ENCODE results near the gene NCS1.

Gene NCS1

GRCh38 chr9:130128733-130129431 is 43.3 kb upstream of the NCS1 start:
- TF ChIP-seq TEAD4 (IDR thresholded peaks at IDR 0.05) (no peak), CEBPB (IDR thresholded peaks at IDR 0.05) (no peak), RAD21 (IDR thresholded peaks at IDR 0.05; ENCODE audit: low read depth) (no peak), TAF1 (IDR thresholded peaks at IDR 0.05; ENCODE audit: low read depth) (no peak), EP300 (IDR thresholded peaks at IDR 0.05; ENCODE audit: borderline replicate concordance) (peak; percentile 80), TCF12 (IDR thresholded peaks at IDR 0.05; ENCODE audit: low read depth) (peak; percentile 55; the same call in 1 of the 2 replicates), CREB1 (IDR thresholded peaks at IDR 0.05; ENCODE audit: low read depth) (0 out of 2 replicates have a peak, but pooled peaks have one; percentile 23), NFIC (IDR thresholded peaks at IDR 0.05) (peak; percentile 55; the same call in 1 of the 2 replicates), ZBTB7A (IDR thresholded peaks at IDR 0.05; ENCODE audit: low read depth) (no peak), MAX (IDR thresholded peaks at IDR 0.05) (no peak), REST (IDR thresholded peaks at IDR 0.05; ENCODE audit: low read depth) (no peak), FOXM1 (IDR thresholded peaks at IDR 0.05; ENCODE audit: borderline replicate concordance, low read depth) (peak; percentile 56), EGR1 (IDR thresholded peaks at IDR 0.05) (no peak), YY1 (IDR thresholded peaks at IDR 0.05; ENCODE audit: low read depth) (no peak), USF1 (IDR thresholded peaks at IDR 0.05) (no peak)

GRCh38 chr9:130129432-130130061 is 42.7 kb upstream of the NCS1 start:
- TF ChIP-seq RAD21 (IDR thresholded peaks at IDR 0.05; ENCODE audit: low read depth): no peak

GRCh38 chr9:130132746-130133145 is 39.5 kb upstream of the NCS1 start:
- no peak for TF ChIP-seq REST (IDR thresholded peaks at IDR 0.05; ENCODE audit: low read depth)
- no peak for TF ChIP-seq NFIC (IDR thresholded peaks at IDR 0.05)
- TF ChIP-seq CEBPB (IDR thresholded peaks at IDR 0.05): no peak
- TF ChIP-seq USF1 (IDR thresholded peaks at IDR 0.05): no peak
- no peak for TF ChIP-seq RAD21 (IDR thresholded peaks at IDR 0.05; ENCODE audit: low read depth)

- TF ChIP-seq TEAD4 (IDR thresholded peaks at IDR 0.05): no peak
- TF ChIP-seq MAX (IDR thresholded peaks at IDR 0.05): no peak
- no peak for TF ChIP-seq NFIC (IDR thresholded peaks at IDR 0.05)
- TF ChIP-seq EP300 (IDR thresholded peaks at IDR 0.05; ENCODE audit: borderline replicate concordance): no peak
- TF ChIP-seq FOXM1 (IDR thresholded peaks at IDR 0.05; ENCODE audit: borderline replicate concordance, low read depth): no peak
- no peak for TF ChIP-seq EGR1 (IDR thresholded peaks at IDR 0.05)
- TF ChIP-seq ZBTB7A (IDR thresholded peaks at IDR 0.05; ENCODE audit: low read depth): no peak
- TF ChIP-seq TAF1 (IDR thresholded peaks at IDR 0.05; ENCODE audit: low read depth): no peak
- TF ChIP-seq YY1 (IDR thresholded peaks at IDR 0.05; ENCODE audit: low read depth): no peak
- no peak for TF ChIP-seq CEBPB (IDR thresholded peaks at IDR 0.05)
- no peak for TF ChIP-seq CREB1 (IDR thresholded peaks at IDR 0.05; ENCODE audit: low read depth)
- TF ChIP-seq RAD21 (IDR thresholded peaks at IDR 0.05; ENCODE audit: low read depth): no peak
Observed at GRCh38 chr9:130137081-130137640, 35.0 kb upstream of the NCS1 start.

GRCh38 chr9:130137641-130138081 is 34.5 kb upstream of the NCS1 start:
- TF ChIP-seq CEBPB (IDR thresholded peaks at IDR 0.05) (no peak), YY1 (IDR thresholded peaks at IDR 0.05; ENCODE audit: low read depth) (no peak), TAF1 (IDR thresholded peaks at IDR 0.05; ENCODE audit: low read depth) (no peak), CREB1 (IDR thresholded peaks at IDR 0.05; ENCODE audit: low read depth) (no peak), FOXM1 (IDR thresholded peaks at IDR 0.05; ENCODE audit: borderline replicate concordance, low read depth) (no peak), EGR1 (IDR thresholded peaks at IDR 0.05) (no peak), RAD21 (IDR thresholded peaks at IDR 0.05; ENCODE audit: low read depth) (no peak), USF1 (IDR thresholded peaks at IDR 0.05) (no peak), NFIC (IDR thresholded peaks at IDR 0.05) (no peak), EP300 (IDR thresholded peaks at IDR 0.05; ENCODE audit: borderline replicate concordance) (no peak), MAX (IDR thresholded peaks at IDR 0.05) (no peak), TEAD4 (IDR thresholded peaks at IDR 0.05) (no peak), REST (IDR thresholded peaks at IDR 0.05; ENCODE audit: low read depth) (no peak), TCF12 (IDR thresholded peaks at IDR 0.05; ENCODE audit: low read depth) (no peak), ZBTB7A (IDR thresholded peaks at IDR 0.05; ENCODE audit: low read depth) (no peak)

Measured in Ishikawa (cell line).